K562 (cell line): ENCODE data around the gene C4orf50. TPM values are rescaled to one million over a fixed set of nuclear protein-coding genes. Genes with fewer than 3 reads are reported as not detected.

ENCODE experiments used
- ATAC-seq: fragments of 200-7000 bp; cut with Tn5 transposase; 3 replicates; pipeline ENCODE4 v1.9.1; 2020; ENCODE audit warnings: moderate library complexity
- BruUV-seq: library from RNA; stranded (reverse); fragments of 400-500 nt; replicated peaks from 2 replicates; lab custom pipeline; 2021; lab: Mats Ljungman, UMichigan
- CTCF ChIA-PET: fragments of 300-600 bp; formaldehyde crosslinking; extraction: SDS; loops from one replicate; lab custom pipeline; 2021; ENCODE audit warnings: low intra/inter-chr PET ratio; lab: Yijun Ruan, JAX
- POLR2A ChIA-PET: fragments of 300-600, 350-650 bp; sonication (Branson Sonifier 250); formaldehyde crosslinking; extraction: SDS; loops from one replicate; lab custom pipeline; 2021; ENCODE audit warnings: antibody characterized with exemption, inconsistent platforms; lab: Yijun Ruan, JAX
- DNase-seq, 4 experiments: peaks; one replicate each; pipeline versions ENCODE4 v3.0.0 to v3.0.0-alpha.2; 2011 to 2018; ENCODE audit warnings: low spot score in 3 of 4, mixed read lengths in 3 of 4; ENCODE audit errors: extremely low read depth in 1 of 4
- FAIRE-seq: peaks from 2 replicates; lab custom pipeline; 2011; peaks lifted over from hg19 to GRCh38; lab: Jason Lieb, UNC
- H2AFZ ChIP-seq: 2 replicates; pipeline ENCODE4 v1.6.0; 2011; ENCODE audit warnings: low read depth, low read length, control low read depth, inconsistent platforms
- H3K27ac ChIP-seq: fragments of 200-600 bp; 3 replicates; pipeline ENCODE4 v1.8.0; 2011; ENCODE audit warnings: low read depth, mild to moderate bottlenecking, control low read depth, inconsistent platforms, low read length, moderate library complexity, mixed read lengths; ENCODE audit errors: extremely low read depth
- H3K27me3 ChIP-seq, 2 experiments: fragments of 300-600 bp in 1 of 2; 2 replicates in 1 of 2; 3 replicates in 1 of 2; pipeline versions ENCODE4 v1.6.0 to v1.8.0; 2011; ENCODE audit warnings: inconsistent platforms in 2 of 2, low read length in 2 of 2, mild to moderate bottlenecking in 1 of 2, mixed read lengths in 1 of 2, moderate library complexity in 1 of 2; ENCODE audit not compliant: control insufficient read depth in 2 of 2, insufficient read depth in 2 of 2
- H3K36me3 ChIP-seq: fragments of 300-600 bp; 3 replicates; pipeline ENCODE4 v1.8.0; 2011; ENCODE audit warnings: mild to moderate bottlenecking, low read length, inconsistent platforms; ENCODE audit not compliant: control insufficient read depth, insufficient read depth
- H3K4me1 ChIP-seq, 2 experiments: fragments of 200-600 bp in 1 of 2; replicated peaks in 1 of 2; 2 replicates in 1 of 2; 3 replicates in 1 of 2; pipeline versions ENCODE4 v1.5.1 to v1.8.0; 2011; ENCODE audit warnings: inconsistent platforms in 2 of 2, low read length in 2 of 2, mild to moderate bottlenecking in 1 of 2, mixed read lengths in 1 of 2, moderate library complexity in 1 of 2; ENCODE audit not compliant: control insufficient read depth in 2 of 2, insufficient read depth in 2 of 2
- H3K4me2 ChIP-seq: 2 replicates; pipeline ENCODE4 v1.6.1; 2011; ENCODE audit warnings: low read length, control low read depth, inconsistent platforms, mixed read lengths; ENCODE audit not compliant: insufficient read depth
- H3K4me3 ChIP-seq: fragments of 200-600 bp; sonication (generic), shearing (Covaris generic); 2 replicates; pipeline ENCODE4 v1.5.1; 2016; ENCODE audit warnings: control low read depth, inconsistent platforms
- H3K79me2 ChIP-seq: fragments of 200-600 bp; 3 replicates; pipeline ENCODE4 v1.8.0; 2011; ENCODE audit warnings: low read length, inconsistent platforms; ENCODE audit not compliant: control insufficient read depth, insufficient read depth
- H3K9ac ChIP-seq, 2 experiments: 2 replicates each; pipeline versions ENCODE4 v1.6.0 to v1.6.1; 2011; ENCODE audit warnings: low read depth in 2 of 2, low read length in 2 of 2, control low read depth in 1 of 2, inconsistent platforms in 1 of 2, mild to moderate bottlenecking in 1 of 2, mixed read lengths in 1 of 2; ENCODE audit not compliant: insufficient read depth in 1 of 2
- H3K9me1 ChIP-seq: one replicate; pipeline ENCODE4 v1.6.0; 2011; ENCODE audit warnings: inconsistent platforms, mild to moderate bottlenecking, low read length, moderate library complexity; ENCODE audit not compliant: control insufficient read depth, insufficient read depth
- H3K9me3 ChIP-seq: replicated peaks from 2 replicates; pipeline ENCODE4 v1.5.1; 2011; ENCODE audit warnings: low read depth, low read length, inconsistent platforms; ENCODE audit not compliant: control insufficient read depth, insufficient read depth
- H4K20me1 ChIP-seq: replicated peaks from 2 replicates; pipeline ENCODE4 v1.6.1; 2011; ENCODE audit warnings: low read length, inconsistent platforms, mixed read lengths; ENCODE audit not compliant: control insufficient read depth, insufficient read depth
- MCM7 ChIP-seq, 2 experiments: fragments of 450-650 bp; IDR thresholded peaks; 2 replicates each; pipeline ENCODE4 v1.6.1; 2016 to 2018
- NFIX ChIP-seq: fragments of 250-450 bp; sonication (Bioruptor Pico); IDR thresholded peaks from 2 replicates; pipeline ENCODE4 v1.4.0; 2020; ENCODE audit warnings: low read depth, mild to moderate bottlenecking, moderate library complexity
- SUPT5H ChIP-seq: fragments of 450-650 bp; IDR thresholded peaks from 2 replicates; pipeline ENCODE4 v1.6.1; 2016
- TSC22D4 ChIP-seq: fragments of 450-650 bp; IDR thresholded peaks from 2 replicates; pipeline ENCODE4 v1.6.1; 2016; ENCODE audit warnings: missing genetic modification characterization, missing biosample characterization, control low read depth
- ZNF445 ChIP-seq: fragments of 250-450 bp; sonication (Bioruptor Pico); IDR thresholded peaks from 2 replicates; pipeline ENCODE4 v1.4.0; 2020; ENCODE audit warnings: low read depth, mild to moderate bottlenecking, moderate library complexity
- WGBS: fragments of 100-300 bp; shearing (Covaris generic); methylation state at CpG from one replicate; pipeline ENCODE4 v1.1.6; 2016; ENCODE audit warnings: low coverage, mixed read lengths; ENCODE audit not compliant: insufficient coverage; ENCODE audit errors: missing lambda C conversion rate; 5-methylcytosine and 5-hydroxymethylcytosine counted together
- in situ Hi-C: fragments of 300-500 bp; cut with MboI; formaldehyde crosslinking; loops from 4 replicates; pipeline ENCODE4 v1.15.0; 2018; ENCODE audit warnings: inconsistent platforms, mixed read lengths
- intact Hi-C: fragments of 100-400 bp; cut with micrococcal nuclease; formaldehyde crosslinking; loops from 2 replicates; pipeline ENCODE4 v1.14.2; 2022
- polyA plus RNA-seq, 8 experiments: library from polyadenylated mRNA; depleted of rRNA in 4 of 8; stranded (reverse) in 5 of 8; unstranded in 3 of 8; fragments of >200 nt; fragmentation: Nextera tagmentation in 2 of 8; fragmentation: Illumina TruSeq in 1 of 8; extraction: Ambion mirVana in 2 of 8; extraction: Trizol in 1 of 8; gene quantifications; 2 replicates each; pipeline versions ENCODE4 v1.2.1 to v1.2.3, GENCODE V29; 2011 to 2014; ENCODE audit warnings: inconsistent platforms in 1 of 8, missing spikeins in 1 of 8
- total RNA-seq, 7 experiments: library from RNA; depleted of rRNA in 6 of 7; stranded (reverse); fragments of >200 nt in 6 of 7; fragmentation: Illumina TruSeq in 2 of 7; extraction: Trizol in 2 of 7; gene quantifications; 2 replicates each; pipeline versions ENCODE4 v1.2.1 to v1.2.3, GENCODE V29; 2011 to 2021; ENCODE audit warnings: low replicate concordance in 1 of 7
- TF ChIP-seq, protein P1 (sequence below): fragments of 250-450 bp; sonication (Bioruptor Pico); IDR thresholded peaks from 2 replicates; pipeline ENCODE4 v1.5.0; 2020; ENCODE audit warnings: mild to moderate bottlenecking, borderline replicate concordance
- TF ChIP-seq, protein P2 (sequence below): fragments of 450-650 bp; formaldehyde crosslinking; IDR thresholded peaks from 2 replicates; pipeline ENCODE4 v1.4.0; 2020; ENCODE audit warnings: mild to moderate bottlenecking, moderate library complexity

C4orf50 gene
- total and polyA plus RNA-seq, 9 of the 15 experiments (the other 6 are each of a cell fraction or from before 2014, with no cell fraction given) = not detected

DNA sequence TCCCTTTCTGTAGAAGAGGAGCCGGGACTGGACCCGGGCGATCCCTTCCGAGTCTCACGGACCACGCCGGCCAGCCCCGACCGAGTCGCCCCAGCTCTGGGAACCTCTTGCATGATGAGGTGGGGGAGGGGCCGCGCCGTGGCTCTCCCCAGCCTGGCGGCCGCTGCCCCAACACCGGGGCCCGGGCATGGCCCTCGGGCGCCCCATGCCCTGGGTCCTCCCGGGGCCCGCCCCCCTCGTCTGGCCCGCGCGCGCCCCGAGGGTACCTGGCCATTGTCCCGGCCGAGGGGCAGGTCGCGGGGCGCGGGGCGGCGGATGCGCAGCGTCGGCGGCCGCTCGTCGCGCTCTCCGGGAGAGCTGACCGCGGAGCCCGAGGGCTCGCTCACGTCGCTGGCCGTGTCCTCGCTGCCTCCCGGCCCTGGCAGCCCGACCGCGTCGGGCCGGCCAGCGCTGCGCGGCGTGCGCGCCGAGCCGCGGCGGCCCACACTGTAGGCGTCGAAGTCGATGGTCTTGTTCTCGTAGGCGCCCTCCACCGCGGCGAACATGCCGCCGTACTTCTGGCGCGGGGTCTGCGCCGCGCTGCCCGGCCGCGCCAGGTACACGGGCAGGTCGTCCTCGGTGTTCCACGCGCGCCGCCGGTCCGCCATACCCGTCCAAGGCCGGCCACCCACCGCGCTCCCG is 125.8 kb downstream of the C4orf50 start:
- Histone ChIP-seq H2AFZ (no peak overlapping the region), H3K4me3 (no peak overlapping the region), H3K4me2 (no peak overlapping the region), H3K4me1 (peaks cover 0 to 17% of the 10 kb centered on the region in 2 experiments; a peak in 2 of 5 replicates)
- WGBS = 85% methylated on average over 16 of the region's 100 CpGs
- in situ Hi-C loops = no loop called here
- TF ChIP-seq, protein P1, sequence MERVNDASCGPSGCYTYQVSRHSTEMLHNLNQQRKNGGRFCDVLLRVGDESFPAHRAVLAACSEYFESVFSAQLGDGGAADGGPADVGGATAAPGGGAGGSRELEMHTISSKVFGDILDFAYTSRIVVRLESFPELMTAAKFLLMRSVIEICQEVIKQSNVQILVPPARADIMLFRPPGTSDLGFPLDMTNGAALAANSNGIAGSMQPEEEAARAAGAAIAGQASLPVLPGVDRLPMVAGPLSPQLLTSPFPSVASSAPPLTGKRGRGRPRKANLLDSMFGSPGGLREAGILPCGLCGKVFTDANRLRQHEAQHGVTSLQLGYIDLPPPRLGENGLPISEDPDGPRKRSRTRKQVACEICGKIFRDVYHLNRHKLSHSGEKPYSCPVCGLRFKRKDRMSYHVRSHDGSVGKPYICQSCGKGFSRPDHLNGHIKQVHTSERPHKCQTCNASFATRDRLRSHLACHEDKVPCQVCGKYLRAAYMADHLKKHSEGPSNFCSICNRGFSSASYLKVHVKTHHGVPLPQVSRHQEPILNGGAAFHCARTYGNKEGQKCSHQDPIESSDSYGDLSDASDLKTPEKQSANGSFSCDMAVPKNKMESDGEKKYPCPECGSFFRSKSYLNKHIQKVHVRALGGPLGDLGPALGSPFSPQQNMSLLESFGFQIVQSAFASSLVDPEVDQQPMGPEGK (CRISPR knock-in tag) = no peak
- no peak for TF ChIP-seq NFIX (CRISPR knock-in tag)
- TF ChIP-seq ZNF445 = no peak
- TF ChIP-seq TSC22D4 (tag) = no peak
- no peak for TF ChIP-seq SUPT5H
- TF ChIP-seq, protein P2, sequence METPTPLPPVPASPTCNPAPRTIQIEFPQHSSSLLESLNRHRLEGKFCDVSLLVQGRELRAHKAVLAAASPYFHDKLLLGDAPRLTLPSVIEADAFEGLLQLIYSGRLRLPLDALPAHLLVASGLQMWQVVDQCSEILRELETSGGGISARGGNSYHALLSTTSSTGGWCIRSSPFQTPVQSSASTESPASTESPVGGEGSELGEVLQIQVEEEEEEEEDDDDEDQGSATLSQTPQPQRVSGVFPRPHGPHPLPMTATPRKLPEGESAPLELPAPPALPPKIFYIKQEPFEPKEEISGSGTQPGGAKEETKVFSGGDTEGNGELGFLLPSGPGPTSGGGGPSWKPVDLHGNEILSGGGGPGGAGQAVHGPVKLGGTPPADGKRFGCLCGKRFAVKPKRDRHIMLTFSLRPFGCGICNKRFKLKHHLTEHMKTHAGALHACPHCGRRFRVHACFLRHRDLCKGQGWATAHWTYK = no peak
- no peak for TF ChIP-seq MCM7 (IDR thresholded peaks at IDR 0.05)
- TF ChIP-seq, all 486 proteins: peak for 0
- BruUV-seq = no TSS peak
- Histone ChIP-seq H3K9me3 (no peaks in the 10 kb centered on the region), H3K9me1 (no peaks in the 10 kb centered on the region), H3K36me3 (no peaks in the 10 kb centered on the region), H3K9ac (no peak overlapping the region), H3K79me2 (no peaks in the 10 kb centered on the region), H4K20me1 (no peaks in the 10 kb centered on the region), H3K27me3 (peaks cover 0 to 11% of the 10 kb centered on the region in 2 experiments; a peak in 3 of 5 replicates), H3K27ac (no peak overlapping the region)
- CTCF ChIA-PET = no interaction called here
- POLR2A ChIA-PET = interaction anchor here (0.6 kb wide), 1 partner anchor 1351 kb away, joined by 3 read pairs; the partner anchor contains the start of gene STX18
- FAIRE-seq (no peak), DNase-seq (no peak), ATAC-seq (no peak)
- intact Hi-C loops = no loop called here
